Prostate gland (tissue), 2 donors: ENCODE measurements around the gene CCDC127. TPM values are rescaled to one million over a fixed set of nuclear protein-coding genes. Genes with fewer than 3 reads are reported as not detected.

ENCODE experiments used
- DNase-seq: peaks from one replicate; pipeline ENCODE4 v3.0.0-alpha.2; 2019; ENCODE audit warnings: low spot score
- H3K27ac ChIP-seq, 2 donors: fragments of 200-600 bp; sonication (generic); 2 replicates each; pipeline ENCODE4 v1.5.1; 2017 to 2019
- H3K27me3 ChIP-seq: fragments of 200-600 bp; sonication (generic); replicated peaks from 2 replicates; pipeline ENCODE4 v1.5.1; 2019; ENCODE audit not compliant: insufficient read depth
- H3K36me3 ChIP-seq, 2 donors: fragments of 200-600 bp; sonication (generic); 1 replicate in 1 of 2; 2 replicates in 1 of 2; pipeline versions ENCODE4 v1.5.1 to v1.8.1; 2017 to 2019
- H3K4me1 ChIP-seq: fragments of 200-600 bp; sonication (generic); replicated peaks from 2 replicates; pipeline ENCODE4 v1.5.1; 2019
- H3K4me3 ChIP-seq, 2 donors: fragments of 200-600 bp; sonication (generic); 2 replicates each; pipeline ENCODE4 v1.5.1; 2017 to 2019
- H3K9me3 ChIP-seq: fragments of 200-600 bp; sonication (generic); 2 replicates; pipeline ENCODE4 v1.5.1; 2017
- POLR2A ChIP-seq: fragments of 450-650 bp; IDR thresholded peaks from one replicate; pipeline ENCODE4 v1.6.1; 2016; ENCODE audit warnings: antibody characterized with exemption, mild to moderate bottlenecking
- POLR2AphosphoS5 ChIP-seq: sonication (generic); formaldehyde crosslinking; IDR thresholded peaks from one replicate; pipeline ENCODE4 v1.6.1; 2017; ENCODE audit warnings: antibody characterized with exemption
- WGBS: methylation state at CpG from one replicate; pipeline ENCODE4 v1.1.5; 2018; 5-methylcytosine and 5-hydroxymethylcytosine counted together
- intact Hi-C: fragments of 100-400 bp; cut with DNase I; formaldehyde crosslinking; loops from one replicate; pipeline ENCODE4 v1.14.2; 2022
- total RNA-seq, 2 donors: library from RNA; depleted of rRNA; stranded (reverse); fragments of >200 nt; gene quantifications; one replicate each; pipeline ENCODE4 v1.1.0, GENCODE V29; 2016
- TF ChIP-seq, protein P1 (sequence below), 4 experiments: fragments of 200-600 bp in 2 of 4; fragments of 450-650 bp in 2 of 4; sonication (generic) in 2 of 4; IDR thresholded peaks; 1 replicate in 3 of 4; 2 replicates in 1 of 4; pipeline ENCODE4 v1.5.1; 2016 to 2019; ENCODE audit warnings: antibody characterized with exemption in 4 of 4, mild to moderate bottlenecking in 2 of 4, moderate library complexity in 2 of 4

The CCDC127 gene
- total RNA-seq, 2 donors from 2014 or later, result 4.7 to 5.2 TPM

DNA sequence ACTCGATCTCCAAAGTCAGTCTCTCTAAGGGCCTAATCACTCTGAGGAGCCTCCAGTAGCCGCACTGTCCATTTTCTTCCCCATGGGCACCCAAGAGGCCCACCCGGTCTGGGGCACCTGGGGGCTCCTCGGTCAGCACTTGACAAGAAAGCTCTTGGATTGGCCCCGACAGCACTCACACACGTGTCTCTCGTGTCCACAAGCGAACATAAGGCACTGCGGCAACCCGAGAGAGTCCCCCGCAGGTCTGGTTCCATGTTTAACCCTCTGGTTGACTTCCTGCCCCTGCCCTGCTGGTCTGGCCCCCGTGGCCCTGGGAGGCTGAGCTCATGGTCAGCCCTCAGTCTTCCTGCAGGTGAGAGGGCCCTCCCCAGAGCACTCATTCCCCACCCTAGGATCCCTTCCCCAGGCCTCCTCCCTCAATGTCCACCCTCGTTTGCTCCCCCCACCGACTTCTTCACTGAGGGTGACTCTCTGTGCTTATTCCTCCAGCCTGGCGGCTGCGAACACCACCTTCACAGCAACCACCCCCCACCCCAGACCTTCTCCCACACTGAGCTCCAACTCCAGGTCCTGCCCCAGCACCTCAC is 43.0 kb downstream of the CCDC127 start:
- Histone ChIP-seq H3K27ac (no peak overlapping the region), H3K36me3 (no peaks in the 10 kb centered on the region), H3K4me3 (no peak overlapping the region), H3K9me3 (no peaks in the 10 kb centered on the region), H3K27me3 (no peaks in the 10 kb centered on the region), H3K4me1 (no peaks in the 10 kb centered on the region)
- 92% methylated on average over 16 of the region's 16 CpGs for WGBS
- DNase-seq, result no peak
- intact Hi-C loops, result no loop called here
- TF ChIP-seq POLR2A, result no peak

DNA sequence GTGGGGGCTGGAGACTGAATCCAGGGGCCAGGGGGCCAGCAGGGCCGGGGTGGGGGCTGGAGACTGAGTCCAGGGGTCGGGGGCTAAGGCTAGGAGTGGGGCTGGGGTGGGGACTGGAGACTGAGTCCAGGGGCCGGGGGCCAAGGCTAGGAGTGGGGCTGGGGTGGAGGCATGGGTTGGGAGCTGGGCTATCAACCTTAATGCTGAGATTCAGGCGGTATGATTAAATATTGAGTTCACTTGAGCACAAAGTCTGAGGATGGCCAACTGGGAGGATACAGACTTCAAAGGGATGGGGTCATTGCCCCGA is 43.7 kb downstream of the CCDC127 start:
- WGBS, result 96% methylated on average over 5 of the region's 5 CpGs
- TF ChIP-seq POLR2AphosphoS5, result no peak
- TF ChIP-seq POLR2A, result no peak
- TF ChIP-seq, protein P1, sequence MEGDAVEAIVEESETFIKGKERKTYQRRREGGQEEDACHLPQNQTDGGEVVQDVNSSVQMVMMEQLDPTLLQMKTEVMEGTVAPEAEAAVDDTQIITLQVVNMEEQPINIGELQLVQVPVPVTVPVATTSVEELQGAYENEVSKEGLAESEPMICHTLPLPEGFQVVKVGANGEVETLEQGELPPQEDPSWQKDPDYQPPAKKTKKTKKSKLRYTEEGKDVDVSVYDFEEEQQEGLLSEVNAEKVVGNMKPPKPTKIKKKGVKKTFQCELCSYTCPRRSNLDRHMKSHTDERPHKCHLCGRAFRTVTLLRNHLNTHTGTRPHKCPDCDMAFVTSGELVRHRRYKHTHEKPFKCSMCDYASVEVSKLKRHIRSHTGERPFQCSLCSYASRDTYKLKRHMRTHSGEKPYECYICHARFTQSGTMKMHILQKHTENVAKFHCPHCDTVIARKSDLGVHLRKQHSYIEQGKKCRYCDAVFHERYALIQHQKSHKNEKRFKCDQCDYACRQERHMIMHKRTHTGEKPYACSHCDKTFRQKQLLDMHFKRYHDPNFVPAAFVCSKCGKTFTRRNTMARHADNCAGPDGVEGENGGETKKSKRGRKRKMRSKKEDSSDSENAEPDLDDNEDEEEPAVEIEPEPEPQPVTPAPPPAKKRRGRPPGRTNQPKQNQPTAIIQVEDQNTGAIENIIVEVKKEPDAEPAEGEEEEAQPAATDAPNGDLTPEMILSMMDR (IDR thresholded peaks at IDR 0.05), result no peak
- Histone ChIP-seq H3K4me3 (no peak overlapping the region), H3K27ac (no peak overlapping the region), H3K36me3 (no peaks in the 10 kb centered on the region), H3K9me3 (no peaks in the 10 kb centered on the region), H3K4me1 (no peaks in the 10 kb centered on the region), H3K27me3 (no peaks in the 10 kb centered on the region)
- DNase-seq, result no peak
- intact Hi-C loops, result no loop called here

DNA sequence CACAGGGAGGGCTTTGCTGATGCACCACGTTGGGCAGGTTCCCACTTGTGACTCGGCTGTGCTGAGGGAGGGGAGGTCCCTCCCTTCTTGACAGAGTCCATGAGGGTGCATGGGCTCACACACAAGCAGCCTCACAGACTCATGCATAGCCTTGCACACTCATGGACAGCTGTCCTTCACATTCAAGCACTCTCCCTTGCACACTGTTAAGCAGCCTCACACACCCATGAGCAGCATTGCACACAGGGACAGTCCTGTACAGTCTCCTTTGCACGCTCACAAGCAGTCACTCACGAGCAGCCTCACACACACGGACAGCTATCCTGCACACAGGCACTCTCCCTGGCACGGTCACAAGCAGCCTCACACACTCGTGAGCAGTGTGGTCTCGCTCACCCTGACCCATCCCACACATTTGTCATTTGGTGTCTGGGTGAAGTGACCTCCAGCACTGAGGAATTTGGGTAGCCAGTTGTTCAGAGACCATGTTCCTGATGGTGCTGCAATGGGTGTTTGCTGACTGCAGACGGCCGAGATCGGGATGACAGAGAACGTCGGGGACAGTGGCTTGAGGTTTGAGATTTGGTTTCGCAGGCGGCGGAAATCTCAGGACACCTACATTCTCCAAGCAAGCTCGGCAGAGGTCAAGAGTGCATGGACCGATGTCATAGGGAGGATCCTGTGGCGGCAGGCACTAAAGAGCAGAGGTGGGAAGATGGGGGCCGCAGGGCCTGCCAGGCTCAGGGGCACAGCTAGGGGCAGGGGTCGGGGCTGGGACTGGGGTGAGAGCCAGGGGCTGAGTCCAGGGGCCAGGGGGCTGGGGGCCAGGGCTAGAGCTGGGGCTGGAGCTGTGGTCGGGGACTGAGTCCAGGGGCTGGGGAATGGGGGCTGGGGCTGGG is 44.3 kb downstream of the CCDC127 start:
- no peak for DNase-seq
- intact Hi-C loops, result no loop called here
- H3K27me3 ChIP-seq, result no peaks in the 10 kb centered on the region
- H3K4me3 ChIP-seq, result no peak overlapping the region
- no peak overlapping the region for H3K27ac ChIP-seq
- H3K9me3 ChIP-seq, result no peaks in the 10 kb centered on the region
- TF ChIP-seq POLR2A, result no peak
- TF ChIP-seq, protein P1 (IDR thresholded peaks at IDR 0.05), result no peak
- 84% methylated on average over 22 of the region's 22 CpGs for WGBS
- no peaks in the 10 kb centered on the region for H3K36me3 ChIP-seq
- no peaks in the 10 kb centered on the region for H3K4me1 ChIP-seq

DNA sequence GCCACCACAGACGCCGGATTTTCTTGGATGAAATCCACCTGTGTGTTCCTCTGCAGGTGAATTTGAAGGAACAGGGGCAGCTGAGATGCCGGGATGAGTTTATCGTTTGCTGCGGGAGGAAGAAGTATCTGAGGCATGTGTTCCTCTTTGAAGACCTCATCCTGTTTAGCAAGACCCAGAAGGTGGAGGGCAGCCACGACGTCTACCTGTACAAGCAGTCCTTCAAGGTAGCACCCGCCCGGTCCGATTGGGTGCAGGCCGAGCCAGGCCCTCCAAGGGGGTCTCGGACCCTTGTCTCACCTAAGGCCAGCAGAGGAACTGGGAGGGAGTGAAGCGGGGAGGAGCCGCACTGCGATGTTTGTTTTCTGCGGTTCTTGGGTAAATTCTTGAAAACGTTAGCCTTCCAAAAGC is 45.1 kb downstream of the CCDC127 start:
- Histone ChIP-seq H3K27ac (no peak overlapping the region), H3K9me3 (no peaks in the 10 kb centered on the region), H3K4me3 (no peak overlapping the region), H3K27me3 (no peaks in the 10 kb centered on the region), H3K36me3 (no peaks in the 10 kb centered on the region), H3K4me1 (no peaks in the 10 kb centered on the region)
- WGBS, result 77% methylated on average over 17 of the region's 17 CpGs
- DNase-seq, result no peak
- no peak for TF ChIP-seq POLR2A
- TF ChIP-seq POLR2AphosphoS5, result no peak
- TF ChIP-seq, protein P1 (IDR thresholded peaks at IDR 0.05), result no peak
- intact Hi-C loops, result no loop called here

DNA sequence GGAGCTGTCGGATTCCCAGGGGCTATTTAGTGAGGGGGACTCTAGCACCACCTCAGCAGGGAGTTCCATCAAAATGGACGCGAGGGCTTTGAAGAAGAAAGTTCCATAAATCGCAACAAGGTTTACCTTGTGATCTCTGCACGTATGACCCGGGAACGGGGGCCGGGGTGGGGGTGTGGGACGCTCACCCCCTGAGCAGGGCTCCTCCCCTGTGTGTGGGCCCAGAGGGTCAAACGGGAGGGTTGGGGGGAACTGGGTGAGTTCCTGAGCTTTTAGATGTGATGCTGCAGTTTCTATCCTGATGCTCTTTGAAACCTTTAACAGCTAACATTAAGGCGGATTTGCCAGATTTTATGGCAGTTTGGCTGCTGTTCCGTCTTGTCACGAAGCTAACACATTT is 45.5 kb downstream of the CCDC127 start:
- no peaks in the 10 kb centered on the region for H3K36me3 ChIP-seq
- no peak overlapping the region for H3K4me3 ChIP-seq
- H3K27me3 ChIP-seq, result no peaks in the 10 kb centered on the region
- H3K9me3 ChIP-seq, result no peaks in the 10 kb centered on the region
- DNase-seq, result no peak
- H3K27ac ChIP-seq, result no peak overlapping the region
- intact Hi-C loops, result no loop called here
- 80% methylated on average over 13 of the region's 13 CpGs for WGBS
- no peak for TF ChIP-seq POLR2A
- no peak for TF ChIP-seq POLR2AphosphoS5
- TF ChIP-seq, protein P1 (IDR thresholded peaks at IDR 0.05), result no peak
- H3K4me1 ChIP-seq, result no peaks in the 10 kb centered on the region
